ENCODE results near the gene SSTR1. TPM values are rescaled to one million over a fixed set of nuclear protein-coding genes. Genes with fewer than 3 reads are reported as not detected.
A peak's percentile ranks its signal among the peaks of the same experiment; 100 is the strongest.

SSTR1 gene
- total and polyA plus RNA-seq, 2 donors (not counting 3 experiments of a cell fraction or from before 2014, with no cell fraction given): 1.4 to 1.9 TPM

GRCh38 chr14:38254571-38255407 lies 47.1 kb downstream of the SSTR1 start:
- H3K4me1 ChIP-seq (ENCODE audit: control insufficient read depth, extremely low read depth, insufficient read depth, low read length): peaks cover 31% of the 10 kb centered on the region
- peak overlapping the region; percentile 86 to 100 (median 99) for H3K4me3 ChIP-seq (replicated peaks in 1 of 3; ENCODE audit: insufficient read depth in 1 of 3, low read depth in 1 of 3, low read length in 3 of 3)
- H3K79me2 ChIP-seq (ENCODE audit: control insufficient read depth, insufficient read depth, low read length): peaks cover 59% of the 10 kb centered on the region
- H3K27ac ChIP-seq (ENCODE audit: insufficient read depth, low read depth, low read length): peak overlapping the region; percentile 89
- intact Hi-C loops (cut with micrococcal nuclease): loop anchor here (5.0 kb wide), 1 partner anchor 267 kb away; no protein-coding TSS in a partner anchor
- dilution Hi-C loops (cut with MboI; ENCODE audit: extremely low pct_ligation_motif_present, low sequenced_read_pairs): no loop called here
- TF ChIP-seq FOS (IDR thresholded peaks at IDR 0.05; ENCODE audit: borderline replicate concordance, insufficient read depth, low read length) (no peak), POLR2AphosphoS5 (IDR thresholded peaks at IDR 0.05; ENCODE audit: insufficient read depth, low read depth, low read length) (peak; percentile 30), POLR2A (IDR thresholded peaks at IDR 0.05; ENCODE audit: low read depth, low read length) (peak; percentile 60), MYC (IDR thresholded peaks at IDR 0.05; ENCODE audit: low read depth, low read length) (no peak)
- H3K27me3 ChIP-seq (ENCODE audit: control insufficient read depth in 2 of 2, insufficient read depth in 2 of 2, low read length in 2 of 2): no peaks in the 10 kb centered on the region
- H4K20me1 ChIP-seq (replicated peaks; ENCODE audit: control insufficient read depth, extremely low read depth, insufficient read depth, low read length): no peaks in the 10 kb centered on the region
- FAIRE-seq (no peak), DNase-seq (ENCODE audit: low read depth, low spot score) (peak; percentile 60)
- no TSS peak for BruUV-seq (replicated peaks)
- H3K36me3 ChIP-seq (ENCODE audit: control insufficient read depth in 2 of 2, extremely low read depth in 1 of 2, insufficient read depth in 2 of 2, low read length in 2 of 2): peaks cover 6 to 11% of the 10 kb centered on the region in 2 experiments
- H3K9ac ChIP-seq (replicated peaks; ENCODE audit: extremely low read depth, insufficient read depth, low read length): peak overlapping the region; percentile 99
- POLR2A ChIA-PET: interaction anchor here (0.7 to 2.5 kb wide), 7 partner anchors 31 to 738 kb away, joined by 3 to 30 read pairs (median 10); no protein-coding TSS in a partner anchor
- no peaks in the 10 kb centered on the region for H3K9me3 ChIP-seq (replicated peaks; ENCODE audit: control insufficient read depth, insufficient read depth, low read length)
- no peaks in the 10 kb centered on the region for H3K9me1 ChIP-seq (replicated peaks; ENCODE audit: control insufficient read depth, extremely low read depth, insufficient read depth, low read length)
- CTCF ChIA-PET: interaction anchor here (0.8 to 10.5 kb wide), 18 partner anchors 20 to 761 kb away, joined by 3 to 120 read pairs (median 6); partner anchors contain the start of gene SSTR1
- H3K4me2 ChIP-seq (ENCODE audit: insufficient read depth, low read length): peak overlapping the region; percentile 99
- H2AFZ ChIP-seq (ENCODE audit: low read depth, low read length): no peak overlapping the region

GRCh38 chr14:38255408-38255672 lies 47.6 kb downstream of the SSTR1 start:
- TF ChIP-seq POLR2AphosphoS5 (IDR thresholded peaks at IDR 0.05; ENCODE audit: insufficient read depth, low read depth, low read length) (no peak), MAX (IDR thresholded peaks at IDR 0.05; ENCODE audit: insufficient read depth, insufficient read length) (no peak), EZH2 (IDR thresholded peaks at IDR 0.05; ENCODE audit: borderline replicate concordance, low read depth, low read length, severe bottlenecking) (no peak), POLR2A (IDR thresholded peaks at IDR 0.05; ENCODE audit: low read depth, low read length) (no peak), JUN (IDR thresholded peaks at IDR 0.05; ENCODE audit: borderline replicate concordance, insufficient read depth, insufficient read length, low read depth) (no peak), MYC (IDR thresholded peaks at IDR 0.05; ENCODE audit: low read depth, low read length) (no peak), CTCF (IDR thresholded peaks at IDR 0.05; ENCODE audit: extremely low read depth in 1 of 2, insufficient read depth in 1 of 2, low read depth in 1 of 2, low read length in 2 of 2) (no peak), GATA2 (IDR thresholded peaks at IDR 0.05; ENCODE audit: insufficient read depth, insufficient read length, low read depth, low read length) (no peak)
- peaks cover 6 to 11% of the 10 kb centered on the region in 2 experiments for H3K36me3 ChIP-seq (ENCODE audit: control insufficient read depth in 2 of 2, extremely low read depth in 1 of 2, insufficient read depth in 2 of 2, low read length in 2 of 2)
- CTCF ChIA-PET: interaction anchor here (1.4 to 10.5 kb wide), 19 partner anchors 20 to 760 kb away, joined by 3 to 120 read pairs (median 9); partner anchors contain the start of gene SSTR1
- no peaks in the 10 kb centered on the region for H3K9me1 ChIP-seq (replicated peaks; ENCODE audit: control insufficient read depth, extremely low read depth, insufficient read depth, low read length)
- POLR2A ChIA-PET: interaction anchor here (0.7 to 2.5 kb wide), 10 partner anchors 27 to 737 kb away, joined by 3 to 30 read pairs (median 10); no protein-coding TSS in a partner anchor
- FAIRE-seq (no peak), DNase-seq (ENCODE audit: low read depth, low spot score) (no peak)
- H3K9me3 ChIP-seq (replicated peaks; ENCODE audit: control insufficient read depth, insufficient read depth, low read length): no peaks in the 10 kb centered on the region
- peak overlapping the region; percentile 89 for H3K27ac ChIP-seq (ENCODE audit: insufficient read depth, low read depth, low read length)
- peak overlapping the region; percentile 38 for H3K4me2 ChIP-seq (ENCODE audit: insufficient read depth, low read length)
- peak overlapping the region; percentile 99 for H3K9ac ChIP-seq (replicated peaks; ENCODE audit: extremely low read depth, insufficient read depth, low read length)
- no TSS peak for BruUV-seq (replicated peaks)
- intact Hi-C loops (cut with micrococcal nuclease): loop anchor here (5.0 kb wide), 1 partner anchor 268 kb away; no protein-coding TSS in a partner anchor
- H3K4me3 ChIP-seq (replicated peaks in 1 of 3; ENCODE audit: insufficient read depth in 1 of 3, low read depth in 1 of 3, low read length in 3 of 3): peak overlapping the region; percentile 86 to 100 (median 99)
- H3K27me3 ChIP-seq (ENCODE audit: control insufficient read depth in 2 of 2, insufficient read depth in 2 of 2, low read length in 2 of 2): no peaks in the 10 kb centered on the region
- H4K20me1 ChIP-seq (replicated peaks; ENCODE audit: control insufficient read depth, extremely low read depth, insufficient read depth, low read length): no peaks in the 10 kb centered on the region
- H3K4me1 ChIP-seq (ENCODE audit: control insufficient read depth, extremely low read depth, insufficient read depth, low read length): peaks cover 26% of the 10 kb centered on the region
- H2AFZ ChIP-seq (ENCODE audit: low read depth, low read length): no peak overlapping the region
- H3K79me2 ChIP-seq (ENCODE audit: control insufficient read depth, insufficient read depth, low read length): peaks cover 53% of the 10 kb centered on the region
- dilution Hi-C loops (cut with MboI; ENCODE audit: extremely low pct_ligation_motif_present, low sequenced_read_pairs): no loop called here
